GM19025 (cell line): ENCODE data around the gene UQCC2.

Experiments
- ATAC-seq: cut with Tn5 transposase; IDR thresholded peaks from one replicate; pipeline ENCODE4 v1.9.1; 2021; ENCODE audit warnings: mild to moderate bottlenecking, low read depth, moderate library complexity; ENCODE audit not compliant: unreplicated experiment

The UQCC2 gene

GRCh38 chr6:33693186-33694105, 18.1 kb downstream of the UQCC2 start:
- ATAC-seq = no peak

DNA sequence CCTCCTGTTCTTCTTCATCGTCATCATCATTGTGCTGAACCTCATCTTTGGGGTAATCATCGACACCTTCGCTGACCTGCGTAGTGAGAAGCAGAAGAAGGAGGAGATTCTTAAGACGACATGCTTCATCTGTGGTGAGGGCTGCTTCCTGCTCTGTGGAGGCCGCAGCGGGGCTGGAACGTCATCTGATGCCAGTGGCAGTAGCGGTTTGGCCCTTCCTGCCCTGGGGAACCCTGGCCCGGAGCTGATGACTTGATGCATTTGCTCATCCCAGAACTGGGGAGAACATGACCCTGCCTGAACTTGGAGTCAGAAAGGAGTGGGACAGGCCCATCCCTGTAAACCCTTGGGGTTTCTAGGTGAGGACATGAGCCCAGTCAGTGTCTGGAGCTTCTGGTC, 18.7 kb downstream of the UQCC2 start:
- ATAC-seq = no peak

DNA sequence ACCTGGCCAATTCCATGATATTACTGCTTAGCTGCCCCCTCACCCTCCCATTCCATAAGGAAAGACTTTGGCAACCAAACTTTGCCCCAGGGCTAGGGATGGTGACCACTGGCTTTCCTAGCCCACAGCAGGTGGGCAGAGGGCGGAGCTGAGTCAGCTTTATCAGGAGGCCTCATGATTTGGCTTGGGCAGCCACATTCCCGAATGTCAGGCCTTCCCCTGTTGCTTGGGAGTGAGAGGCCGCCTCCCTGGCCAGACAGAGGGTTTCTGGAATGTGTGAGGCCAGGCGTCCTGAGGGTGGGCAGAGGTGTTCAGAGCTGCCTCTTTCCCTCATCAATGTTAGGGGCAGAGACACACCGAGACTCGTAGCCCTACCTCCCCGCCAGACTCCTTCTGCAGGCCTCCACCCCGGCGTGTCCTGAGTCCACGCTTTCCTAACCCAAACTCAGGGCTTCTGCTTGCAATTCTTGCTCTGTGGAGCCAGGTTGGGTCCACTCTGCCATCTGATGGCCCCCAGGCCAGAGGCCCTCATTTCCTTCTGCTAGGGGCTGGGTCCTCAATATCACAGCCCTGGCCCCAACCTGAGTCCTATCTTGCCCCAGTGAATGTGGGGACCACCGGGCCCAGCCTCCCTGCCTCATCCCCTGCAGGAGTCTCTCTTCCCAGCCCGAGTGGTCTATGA, 19.3 kb downstream of the UQCC2 start:
- no peak for ATAC-seq

- ATAC-seq = no peak
Measured at GRCh38 chr6:33691456-33692077, 19.9 kb downstream of the UQCC2 start.

- no peak for ATAC-seq
Measured at GRCh38 chr6:33690766-33691165, 20.7 kb downstream of the UQCC2 start.

GRCh38 chr6:33689879-33690278, 21.6 kb downstream of the UQCC2 start:
- no peak for ATAC-seq

- no peak for ATAC-seq
Measured at GRCh38 chr6:33689148-33689494, 22.4 kb downstream of the UQCC2 start.

- ATAC-seq = no peak
Measured at GRCh38 chr6:33688451-33689147, 22.9 kb downstream of the UQCC2 start.

DNA sequence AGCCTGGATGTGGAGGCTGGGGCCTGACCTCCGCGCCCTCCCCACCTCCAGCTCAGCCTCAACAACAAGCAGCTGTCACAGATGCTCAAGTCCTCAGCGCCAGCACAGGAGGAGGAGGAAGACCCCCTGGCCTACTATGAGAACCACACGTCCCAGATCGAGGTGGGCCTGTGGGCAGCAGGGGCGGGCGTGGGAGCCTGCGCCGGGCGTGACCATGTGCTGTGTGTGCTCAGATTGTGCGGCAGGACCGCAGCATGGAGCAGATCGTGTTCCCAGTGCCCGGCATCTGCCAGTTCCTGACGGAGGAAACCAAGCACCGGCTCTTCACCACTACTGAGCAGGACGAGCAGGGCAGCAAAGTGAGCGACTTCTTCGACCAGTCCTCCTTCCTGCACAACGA, 23.5 kb downstream of the UQCC2 start:
- no peak for ATAC-seq

DNA sequence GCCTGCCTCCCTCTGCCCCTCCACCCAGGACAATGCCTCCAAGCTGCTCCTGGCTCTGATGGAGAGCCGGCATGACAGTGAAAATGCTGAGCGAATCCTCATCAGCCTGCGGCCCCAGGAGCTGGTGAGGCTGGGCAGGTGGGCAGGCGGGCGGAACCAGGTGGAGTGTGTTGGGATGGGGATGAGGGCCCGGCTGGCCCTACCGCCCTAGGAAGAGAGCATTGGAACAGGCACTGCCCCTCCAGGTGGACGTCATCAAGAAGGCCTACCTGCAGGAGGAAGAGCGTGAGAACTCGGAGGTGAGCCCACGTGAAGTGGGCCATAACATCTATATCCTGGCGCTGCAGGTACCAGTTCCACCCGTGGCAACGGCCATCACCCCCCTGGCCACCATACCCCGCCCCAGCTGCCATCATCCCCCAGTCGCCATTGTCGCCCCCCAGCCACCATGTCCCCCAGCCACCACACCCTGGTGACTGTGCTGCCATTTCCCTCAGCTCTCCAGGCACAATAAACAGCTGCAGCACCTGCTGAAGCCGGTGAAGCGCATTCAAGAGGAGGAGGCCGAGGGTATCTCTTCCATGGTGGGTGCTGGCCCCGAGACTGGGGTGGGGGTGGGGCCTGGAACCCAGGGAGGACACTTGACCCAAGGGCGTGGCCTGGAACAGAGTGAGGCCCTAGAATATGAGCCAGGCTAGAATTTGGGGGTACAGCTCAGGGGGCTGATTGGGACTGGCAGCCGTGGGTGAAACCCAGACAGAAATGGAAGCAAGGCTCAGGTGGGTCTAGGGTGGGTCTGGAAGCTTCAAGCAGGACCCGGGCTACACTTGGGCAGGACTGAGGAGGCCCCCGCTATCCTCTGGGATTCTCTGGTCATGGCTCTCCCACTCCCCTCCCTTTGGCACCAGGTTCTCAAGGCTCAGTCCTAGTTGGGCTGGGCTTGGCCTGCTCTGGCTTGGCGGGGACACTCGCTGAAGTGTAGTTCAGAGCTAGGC, 24.2 kb downstream of the UQCC2 start:
- ATAC-seq = no peak

DNA sequence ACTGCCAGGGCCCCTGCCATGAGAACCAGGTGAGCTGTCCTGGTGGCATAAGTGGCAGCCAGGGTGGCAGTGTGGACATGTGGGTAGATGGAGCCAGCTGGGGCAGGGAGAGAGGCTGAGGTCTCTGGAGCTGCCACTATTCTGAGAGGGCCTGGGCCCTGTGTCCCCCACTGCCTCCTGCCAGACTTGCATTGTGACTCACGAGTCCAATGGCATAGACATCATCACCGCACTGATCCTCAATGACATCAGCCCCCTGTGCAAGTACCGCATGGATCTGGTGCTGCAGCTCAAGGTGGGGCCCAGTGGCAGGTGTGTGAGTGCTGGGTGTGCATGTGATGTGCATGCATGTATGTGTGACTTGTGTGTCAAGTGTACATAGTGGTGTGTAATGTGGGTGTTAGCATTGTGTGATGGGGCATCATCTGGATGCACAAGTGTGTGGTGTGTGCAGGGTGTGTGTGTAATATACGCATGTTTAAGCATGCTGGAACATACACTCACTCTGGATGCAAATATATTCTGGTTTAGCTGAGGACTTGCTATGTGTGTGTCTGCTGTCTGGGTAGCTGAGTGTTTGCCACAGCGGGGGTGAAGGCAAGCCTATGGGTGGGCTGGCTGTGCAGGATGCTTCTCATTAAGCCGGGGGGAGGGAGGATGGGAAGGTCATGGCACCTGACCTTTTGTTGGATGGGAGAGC, 25.1 kb downstream of the UQCC2 start:
- no peak for ATAC-seq

- no peak for ATAC-seq
Measured at GRCh38 chr6:33685411-33686224, 25.9 kb downstream of the UQCC2 start.

- ATAC-seq = no peak
Measured at GRCh38 chr6:33684983-33685382, 26.5 kb downstream of the UQCC2 start.

GRCh38 chr6:33684428-33684896, 27.0 kb downstream of the UQCC2 start:
- ATAC-seq = no peak

DNA sequence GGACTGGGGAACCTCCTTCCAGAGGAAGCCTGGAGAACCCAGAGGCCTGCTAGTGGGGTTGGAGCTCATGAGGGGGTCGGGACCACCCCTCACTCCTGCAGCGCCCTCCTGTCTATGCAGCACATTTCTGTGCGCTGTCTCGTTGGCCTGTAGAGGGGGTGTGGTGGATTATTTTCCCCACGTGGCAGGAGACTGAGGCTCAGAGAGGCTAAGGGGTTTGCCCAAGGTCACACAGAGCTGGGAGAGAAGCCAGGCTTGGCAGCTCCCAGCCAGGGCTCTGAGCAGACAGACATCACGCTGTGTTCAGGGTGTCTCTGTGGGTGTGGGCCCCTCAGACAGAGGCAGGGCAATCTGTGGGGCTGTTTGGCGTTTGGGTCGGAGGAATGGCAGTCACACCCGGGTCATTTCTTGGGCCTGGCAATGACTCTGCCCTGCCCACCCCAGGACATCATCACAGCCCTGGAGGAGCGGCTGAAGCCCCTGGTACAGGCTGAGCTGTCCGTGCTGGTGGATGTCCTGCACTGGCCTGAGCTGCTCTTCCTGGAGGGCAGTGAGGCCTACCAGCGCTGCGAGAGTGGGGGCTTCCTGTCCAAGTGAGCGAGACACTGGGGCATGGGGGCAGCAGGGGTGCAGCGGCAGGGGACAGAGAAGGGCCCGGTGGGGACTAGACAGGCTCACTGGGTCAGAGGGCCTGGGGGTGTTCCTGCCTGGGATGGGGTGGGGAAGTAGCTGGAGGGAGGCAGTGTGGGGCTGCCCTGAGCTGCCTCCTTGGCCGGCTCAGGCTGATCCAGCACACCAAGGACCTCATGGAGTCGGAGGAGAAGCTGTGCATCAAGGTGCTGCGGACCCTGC, 27.7 kb downstream of the UQCC2 start:
- no peak for ATAC-seq

DNA sequence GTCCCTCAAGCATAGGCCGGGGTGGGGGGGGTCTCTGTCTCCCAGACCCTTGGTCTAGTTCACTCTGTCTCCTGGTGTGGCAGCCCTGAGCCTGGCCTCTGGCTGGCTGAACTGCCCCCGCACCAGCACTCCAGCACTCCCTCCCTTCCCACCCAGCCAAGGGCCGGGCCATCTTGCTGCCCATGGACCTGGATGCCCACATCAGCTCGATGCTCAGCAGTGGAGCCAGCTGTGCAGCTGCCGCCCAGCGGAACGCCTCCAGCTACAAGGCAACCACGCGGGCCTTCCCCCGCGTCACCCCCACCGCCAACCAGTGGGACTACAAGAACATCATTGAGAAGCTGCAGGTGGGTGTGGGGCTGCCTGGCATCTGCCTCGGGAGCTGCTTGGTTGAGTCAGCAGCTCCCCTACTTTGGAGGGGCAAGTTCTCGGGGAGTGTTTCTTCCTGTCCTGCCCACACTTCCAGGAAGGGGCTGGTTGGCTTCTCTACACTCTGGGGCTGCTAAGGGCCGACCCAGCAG, 28.4 kb downstream of the UQCC2 start:
- ATAC-seq = no peak

- ATAC-seq = no peak
Measured at GRCh38 chr6:33682341-33682740, 29.2 kb downstream of the UQCC2 start.
